GM11168 (cell line): ENCODE data around the gene ST3GAL6.

Source experiments
- in situ Hi-C: fragments of 300-500 bp; cut with MboI; formaldehyde crosslinking; loops from one replicate; pipeline ENCODE4 v1.12.0; 2022; ENCODE audit warnings: low sequenced_read_pairs; ENCODE audit not compliant: unreplicated experiment

ST3GAL6 gene, protein sequence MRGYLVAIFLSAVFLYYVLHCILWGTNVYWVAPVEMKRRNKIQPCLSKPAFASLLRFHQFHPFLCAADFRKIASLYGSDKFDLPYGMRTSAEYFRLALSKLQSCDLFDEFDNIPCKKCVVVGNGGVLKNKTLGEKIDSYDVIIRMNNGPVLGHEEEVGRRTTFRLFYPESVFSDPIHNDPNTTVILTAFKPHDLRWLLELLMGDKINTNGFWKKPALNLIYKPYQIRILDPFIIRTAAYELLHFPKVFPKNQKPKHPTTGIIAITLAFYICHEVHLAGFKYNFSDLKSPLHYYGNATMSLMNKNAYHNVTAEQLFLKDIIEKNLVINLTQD

DNA sequence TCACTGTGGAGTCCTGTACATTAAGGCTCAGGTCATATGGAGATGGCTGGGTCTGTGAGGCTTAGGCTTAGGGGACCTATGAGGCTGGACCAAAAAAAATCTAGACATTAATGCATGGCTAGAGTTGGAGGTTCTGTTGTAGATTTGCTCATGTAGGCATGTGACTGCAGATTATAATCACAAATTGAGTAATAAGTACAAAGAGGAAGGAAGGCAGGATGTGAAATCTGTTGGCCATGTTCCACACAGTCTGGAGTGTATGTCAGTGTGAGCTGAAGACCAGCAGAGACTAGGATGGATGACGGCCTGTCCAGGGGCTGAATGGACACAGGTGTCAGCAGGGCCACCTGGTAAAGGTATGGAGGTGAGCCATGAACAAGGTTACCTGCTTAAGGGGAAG, at the start of gene ST3GAL6:
TSS of gene ST3GAL6 (plus strand) at position 265 of the 400 bp plus-strand sequence. CDS start 5,101 bp downstream, outside the sequence.
- in situ Hi-C loops: no loop called here

DNA sequence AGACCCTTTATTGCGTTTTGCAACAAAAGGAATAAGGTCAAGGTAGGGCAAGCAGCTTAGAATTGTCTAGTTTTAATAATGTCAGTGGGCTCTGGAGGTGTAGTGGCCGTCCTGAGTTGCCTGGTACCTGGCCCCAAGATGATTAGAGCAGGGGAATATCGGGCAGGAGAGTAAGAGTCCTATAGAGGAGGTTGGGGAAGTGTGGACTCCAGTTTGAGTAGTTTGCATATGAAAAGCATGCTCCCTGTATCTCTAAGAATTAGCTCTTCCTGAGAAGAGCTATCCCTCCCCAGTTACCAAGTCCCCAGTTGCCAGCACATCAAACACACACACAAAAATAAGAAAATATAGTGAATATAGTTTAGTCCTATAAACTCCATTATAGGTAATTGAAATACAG, 49.2 kb upstream of the ST3GAL6 start:
- in situ Hi-C loops: no loop called here

DNA sequence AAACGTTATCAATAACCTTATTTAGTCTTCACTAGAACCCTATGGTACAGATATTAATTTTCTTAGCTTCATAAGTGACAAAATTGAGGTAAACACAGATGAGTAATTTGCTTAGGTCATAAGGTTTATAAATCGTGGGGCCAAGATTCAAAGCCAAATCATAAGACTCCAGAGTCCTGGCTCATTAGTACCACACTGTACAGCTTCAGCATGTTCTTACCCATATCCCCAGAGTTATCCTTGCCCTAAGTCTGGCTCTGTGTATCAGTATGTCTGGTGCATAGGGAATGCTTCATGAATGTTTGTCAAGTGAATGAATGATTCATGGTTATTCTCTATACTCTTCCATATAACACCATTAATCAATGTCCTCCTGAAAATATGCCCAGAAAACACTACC, 45.6 kb upstream of the ST3GAL6 start:
- in situ Hi-C loops: no loop called here

DNA sequence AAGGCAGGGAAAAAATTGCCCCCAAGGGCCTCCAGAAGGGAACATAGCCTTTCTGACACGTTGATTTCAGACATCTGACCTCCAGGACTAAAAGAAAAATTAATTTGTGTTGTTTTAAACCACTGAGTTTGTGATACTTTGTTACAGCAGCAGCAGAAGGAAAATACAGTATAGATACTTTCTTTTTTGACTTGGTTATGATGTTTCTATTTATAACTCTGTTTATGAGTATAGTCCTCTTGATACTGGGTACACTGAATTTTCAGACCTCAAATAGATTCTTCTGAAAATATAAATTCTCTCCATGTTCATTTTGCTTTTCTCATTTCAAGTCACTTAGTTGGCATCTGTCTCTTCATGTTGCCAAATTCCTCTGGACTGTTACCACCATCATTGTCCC, 44.4 kb upstream of the ST3GAL6 start:
- in situ Hi-C loops: no loop called here

DNA sequence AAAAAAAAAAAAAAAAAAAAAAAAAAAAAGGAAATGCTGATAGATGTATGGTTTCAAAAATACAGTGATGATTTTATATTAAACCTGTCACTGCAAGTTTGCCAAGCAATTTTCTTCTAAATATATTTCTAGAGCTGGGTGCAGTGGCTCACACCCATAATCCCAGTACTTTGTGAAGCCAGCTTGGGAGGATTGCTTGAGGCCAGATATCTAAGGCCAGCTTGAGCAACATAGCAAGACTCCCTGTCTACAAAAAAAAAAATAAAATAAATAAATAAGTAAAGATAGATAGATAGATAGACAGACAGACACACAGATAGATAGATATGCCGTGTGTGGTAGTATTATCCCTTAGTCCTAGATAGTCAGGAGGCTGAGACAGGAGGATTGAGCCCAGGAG, 41.4 kb upstream of the ST3GAL6 start:
- in situ Hi-C loops: no loop called here

DNA sequence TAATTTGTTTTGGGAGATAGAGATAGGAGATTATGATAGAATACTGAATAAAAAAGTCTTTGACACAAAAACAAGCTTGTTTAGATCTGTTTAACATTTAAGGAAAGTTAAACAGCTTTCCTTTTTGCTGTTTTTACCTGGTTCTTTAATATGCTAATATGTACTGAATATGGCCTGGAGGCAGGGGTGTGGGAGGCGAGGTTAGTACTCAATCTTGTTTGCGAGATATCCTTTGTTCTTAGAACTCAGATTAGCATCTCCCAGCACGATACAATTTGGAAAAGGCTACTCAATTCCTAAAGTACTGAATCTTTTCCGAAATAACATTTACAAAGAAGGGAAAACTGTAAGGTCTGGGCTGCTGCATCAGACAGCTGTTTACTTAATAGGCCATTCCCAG, 40.8 kb upstream of the ST3GAL6 start:
- in situ Hi-C loops: no loop called here

DNA sequence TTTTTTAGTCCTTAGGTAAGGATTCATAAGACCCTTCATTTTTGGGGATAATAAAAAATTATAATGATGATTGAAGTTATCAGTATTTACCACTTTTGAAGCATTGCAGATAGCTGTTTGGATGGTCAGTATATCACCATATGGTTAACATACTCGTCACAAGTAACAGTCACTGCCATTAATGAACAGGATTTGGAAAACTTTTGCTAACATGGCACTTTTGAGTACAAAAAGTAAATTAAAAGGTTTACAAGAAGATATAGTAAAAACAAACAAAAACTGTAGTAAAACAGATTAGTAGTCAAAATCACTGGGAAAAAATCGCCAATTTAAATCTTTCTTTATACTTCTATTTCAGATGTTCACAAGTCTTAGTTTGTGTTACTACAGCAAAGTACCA, 37.8 kb upstream of the ST3GAL6 start:
- in situ Hi-C loops: no loop called here

DNA sequence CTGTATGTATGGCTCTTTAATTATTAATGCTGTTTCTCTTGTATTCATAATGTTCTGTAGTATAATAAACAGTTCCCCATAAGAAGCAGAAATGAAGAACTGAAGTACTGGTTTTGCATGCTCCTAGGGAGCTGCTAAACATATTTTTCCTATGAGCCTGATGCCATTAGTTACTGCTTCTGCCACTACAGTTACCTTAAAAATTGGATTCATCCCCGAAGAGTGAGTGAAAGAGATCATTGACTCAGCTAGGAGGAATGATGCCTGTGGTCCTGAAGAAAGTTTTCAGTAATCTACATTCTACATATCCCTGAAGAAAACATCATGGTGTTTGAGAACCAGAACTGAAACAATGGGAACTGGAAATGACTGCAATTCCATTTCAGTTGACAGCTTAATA, 37.1 kb upstream of the ST3GAL6 start:
- in situ Hi-C loops: no loop called here

DNA sequence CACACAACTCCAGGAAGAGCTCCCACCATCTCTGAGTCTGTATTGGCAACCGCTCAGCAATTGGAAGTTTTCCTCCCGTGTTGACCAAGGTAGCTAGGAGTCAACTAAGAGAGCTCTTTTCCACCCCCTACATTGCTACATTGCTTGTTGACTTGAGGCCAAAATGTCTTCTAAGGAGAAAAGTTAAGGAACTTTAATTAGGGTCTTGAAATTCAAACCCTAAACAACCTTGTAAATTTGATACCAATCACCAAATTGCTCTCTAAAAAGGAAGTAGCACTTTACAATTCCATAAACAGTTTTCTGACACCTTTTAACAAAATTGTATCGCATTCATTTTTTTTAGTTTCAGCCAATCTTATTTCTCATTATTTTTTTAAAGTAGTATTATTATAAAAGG, 35.5 kb upstream of the ST3GAL6 start:
- in situ Hi-C loops: no loop called here

DNA sequence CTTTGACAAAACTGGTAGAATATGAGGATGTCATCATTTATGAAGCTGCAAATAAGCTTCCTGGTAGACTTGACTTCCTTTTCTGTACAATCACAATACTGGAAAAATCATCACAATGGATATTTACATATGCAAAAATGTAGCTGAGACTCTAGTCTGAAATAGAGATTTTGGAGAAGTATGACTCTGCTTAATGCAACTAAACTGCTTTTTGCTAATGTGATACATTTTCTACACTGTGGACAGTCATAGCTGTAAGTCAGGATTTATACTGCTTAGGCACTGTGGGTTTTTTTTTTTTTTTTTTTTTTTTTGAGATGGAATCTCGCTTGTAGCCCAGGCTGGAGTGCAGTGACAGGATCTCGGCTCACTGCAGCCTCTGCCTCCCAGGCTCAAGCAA, 34.5 kb upstream of the ST3GAL6 start:
- in situ Hi-C loops: no loop called here

DNA sequence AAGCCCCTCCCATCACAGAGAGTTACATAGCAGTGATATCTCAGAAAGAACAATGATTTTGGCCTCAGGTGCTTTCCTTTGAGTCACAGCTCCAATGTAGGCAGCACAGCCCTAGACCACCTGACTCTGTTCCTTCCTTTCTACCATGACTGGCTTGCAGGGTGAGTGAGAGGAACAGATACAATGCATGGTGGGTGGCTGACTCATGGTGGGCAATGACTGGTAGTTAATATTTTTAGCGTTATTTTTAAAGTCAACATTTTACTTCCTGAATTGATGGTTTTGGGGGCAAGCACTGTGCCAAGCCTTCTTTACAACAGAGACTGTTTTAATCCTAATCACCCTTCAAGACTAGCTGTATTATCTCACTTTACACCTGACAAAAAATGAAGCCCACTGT, 32.8 kb upstream of the ST3GAL6 start:
- in situ Hi-C loops: no loop called here

DNA sequence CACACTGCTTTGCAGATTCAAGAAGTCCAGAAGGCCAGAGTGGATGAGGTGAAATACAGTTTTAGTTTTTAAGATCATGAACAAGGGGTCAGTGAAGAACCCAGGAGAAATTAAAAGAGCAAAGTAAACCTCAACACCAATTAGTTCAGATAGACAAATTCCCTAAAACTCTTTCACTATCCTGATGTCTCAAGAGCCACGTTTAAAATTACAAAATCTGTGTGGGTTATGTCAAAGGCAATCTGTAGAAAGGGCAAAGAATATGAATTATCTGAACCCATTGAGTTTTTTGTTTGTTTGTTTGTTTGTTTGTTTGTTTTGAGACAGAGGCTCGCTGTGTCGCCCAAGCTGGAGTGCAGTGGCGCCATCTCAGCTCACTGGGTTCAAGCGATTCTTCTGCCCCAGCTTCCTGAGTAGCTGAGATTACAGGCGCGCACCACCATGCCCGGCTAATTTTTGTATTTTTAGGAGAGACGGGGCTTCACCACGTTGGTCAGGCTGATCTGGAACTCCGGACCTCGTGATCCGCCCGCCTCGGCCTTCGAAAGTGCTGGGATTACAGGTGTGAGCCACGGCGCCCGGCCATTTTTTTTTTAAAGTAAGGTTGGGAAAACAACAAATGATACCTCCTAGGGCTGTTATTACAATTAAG, 32.1 kb upstream of the ST3GAL6 start:
- in situ Hi-C loops: no loop called here

DNA sequence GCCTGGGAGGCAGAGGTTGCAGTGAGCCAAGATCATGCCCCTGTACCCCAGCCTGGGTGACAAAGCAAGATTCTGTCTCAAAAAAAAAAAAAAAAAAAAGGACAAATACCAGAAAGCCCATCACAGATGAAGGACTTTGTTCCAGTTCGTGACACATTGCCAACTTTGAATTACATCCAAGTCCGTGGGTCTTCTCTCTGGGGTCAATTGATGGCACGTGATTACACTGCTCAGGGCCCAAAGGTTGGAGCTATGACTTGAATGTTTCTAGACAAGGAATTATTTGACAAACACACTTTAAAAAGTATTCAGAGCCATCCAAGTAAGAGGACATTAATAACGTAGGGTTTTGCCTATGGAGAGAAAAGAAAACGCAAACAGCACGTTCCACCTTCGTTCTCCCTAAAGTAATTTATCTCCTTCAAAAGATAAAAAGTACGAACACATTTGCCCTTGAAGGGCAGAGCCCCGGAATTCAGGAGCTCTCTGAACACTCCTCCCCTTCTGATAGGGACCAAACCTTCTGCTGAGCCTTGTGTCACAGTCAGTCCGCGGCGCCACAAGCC, 31.3 kb upstream of the ST3GAL6 start:
- in situ Hi-C loops: no loop called here

DNA sequence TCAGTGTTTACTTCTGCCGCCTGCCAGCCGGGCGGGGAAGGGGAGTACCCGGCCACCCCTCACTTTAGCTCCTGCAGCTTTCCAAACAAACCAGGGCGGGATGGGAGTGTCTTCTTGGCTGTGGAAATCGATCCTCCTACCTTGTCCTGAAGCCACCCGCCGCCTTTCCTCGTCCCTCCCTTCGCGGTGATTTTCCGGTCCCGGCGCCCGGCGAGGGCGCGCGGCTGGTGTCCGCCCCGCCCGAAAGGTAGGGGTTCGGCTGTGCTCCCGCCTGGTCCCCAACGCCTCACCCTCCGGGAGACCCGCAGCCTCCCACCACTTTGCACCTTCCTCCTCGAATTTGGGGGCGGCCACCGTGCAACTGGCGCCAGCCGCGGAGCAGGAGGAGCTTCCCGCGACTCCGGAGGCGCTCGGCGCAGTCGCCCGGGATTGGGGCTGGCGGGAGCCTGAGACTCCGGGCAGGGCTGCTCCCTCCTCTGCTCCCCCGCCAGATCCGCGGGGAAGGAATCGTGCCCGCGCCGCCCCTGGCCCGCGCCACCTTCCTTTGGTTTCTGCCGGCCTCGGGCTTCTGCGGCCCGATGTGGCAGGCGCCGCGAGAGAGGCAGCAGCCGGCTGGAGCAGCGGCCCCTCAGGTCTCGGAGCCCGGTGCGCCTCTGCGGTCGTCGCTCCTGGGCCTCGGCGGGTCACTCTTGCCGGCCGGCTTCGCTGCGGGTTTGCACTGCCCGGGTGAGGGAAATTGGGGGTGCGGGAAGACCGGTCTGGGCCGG, 30.7 kb upstream of the ST3GAL6 start:
- in situ Hi-C loops: no loop called here

DNA sequence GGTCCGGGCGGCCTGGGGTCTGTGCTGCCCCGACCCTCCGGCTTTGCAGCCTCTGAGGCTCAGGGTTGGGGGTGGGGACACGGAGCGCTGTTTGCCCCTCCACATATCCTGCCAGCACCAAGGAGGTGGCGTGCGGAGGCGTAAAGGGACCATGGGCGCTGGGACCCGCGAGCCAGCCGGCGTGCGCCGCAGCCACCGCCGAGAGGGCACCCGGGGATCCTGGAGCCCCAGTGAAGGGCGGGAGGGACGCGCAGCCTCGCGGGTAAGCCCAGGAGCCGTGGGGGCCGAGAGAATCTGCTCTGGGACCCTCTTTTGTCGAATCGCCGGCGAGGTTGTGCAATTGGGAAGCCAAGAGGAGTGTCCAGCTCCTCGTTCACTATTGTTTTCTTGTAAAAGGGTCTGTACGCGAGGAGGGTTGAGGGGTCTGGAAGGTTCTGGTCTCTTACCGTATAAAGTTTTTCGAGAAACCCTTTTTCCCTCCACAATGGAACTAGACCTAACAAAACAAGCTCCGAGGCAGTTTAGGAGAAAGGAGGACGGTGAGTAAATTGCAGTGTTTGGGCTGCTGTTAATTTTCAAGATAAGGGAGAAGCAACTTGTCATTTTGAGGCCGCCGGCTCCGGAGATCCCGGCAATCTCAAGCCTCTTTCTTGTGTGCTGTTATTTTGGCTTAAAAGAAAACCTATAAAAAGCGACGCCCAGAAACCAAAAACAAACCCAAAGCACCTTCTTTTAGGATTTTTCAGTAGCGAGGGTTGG, 29.9 kb upstream of the ST3GAL6 start:
- in situ Hi-C loops: no loop called here

DNA sequence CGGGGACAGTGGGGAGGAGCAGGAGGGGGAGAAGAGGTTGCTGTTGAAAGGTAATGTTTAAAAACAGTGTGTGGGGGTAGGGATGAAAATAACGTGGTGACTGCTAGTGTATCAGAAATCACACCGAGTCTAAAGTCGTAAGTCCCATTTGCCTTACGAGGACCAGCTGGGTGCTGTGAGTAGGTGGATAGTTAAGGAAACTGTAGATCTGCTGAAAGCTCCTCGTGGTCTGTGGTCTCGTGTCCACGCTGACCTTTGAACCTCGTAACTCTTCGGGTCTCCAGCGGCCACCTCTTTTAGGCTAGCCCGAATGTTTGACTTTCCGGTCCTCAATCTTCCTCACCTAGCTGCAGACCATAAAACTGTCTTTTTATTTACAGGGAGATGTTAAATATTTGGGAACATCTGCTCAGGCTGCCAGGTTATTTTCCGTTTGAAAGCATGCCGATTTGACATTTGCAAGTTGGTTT, 29.3 kb upstream of the ST3GAL6 start:
- in situ Hi-C loops: no loop called here

DNA sequence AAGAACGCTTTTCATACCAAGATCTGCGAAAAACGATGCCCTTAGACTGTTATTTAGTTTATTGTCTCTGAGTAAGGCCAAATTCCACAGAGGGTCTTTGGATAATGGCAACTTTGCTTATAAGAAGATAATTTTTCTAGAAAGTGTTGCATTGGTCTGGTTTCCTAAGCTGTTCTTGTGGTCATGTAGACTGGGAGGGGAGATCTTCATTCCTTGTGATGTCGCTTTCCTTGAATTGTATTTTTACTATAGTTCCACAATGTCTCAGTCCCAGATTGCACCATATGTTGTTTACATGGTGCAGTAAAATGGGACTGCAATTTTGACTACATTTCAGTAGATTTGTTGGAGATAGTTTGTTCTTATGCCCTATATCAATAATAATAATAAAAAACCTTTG, 28.8 kb upstream of the ST3GAL6 start:
- in situ Hi-C loops: no loop called here

DNA sequence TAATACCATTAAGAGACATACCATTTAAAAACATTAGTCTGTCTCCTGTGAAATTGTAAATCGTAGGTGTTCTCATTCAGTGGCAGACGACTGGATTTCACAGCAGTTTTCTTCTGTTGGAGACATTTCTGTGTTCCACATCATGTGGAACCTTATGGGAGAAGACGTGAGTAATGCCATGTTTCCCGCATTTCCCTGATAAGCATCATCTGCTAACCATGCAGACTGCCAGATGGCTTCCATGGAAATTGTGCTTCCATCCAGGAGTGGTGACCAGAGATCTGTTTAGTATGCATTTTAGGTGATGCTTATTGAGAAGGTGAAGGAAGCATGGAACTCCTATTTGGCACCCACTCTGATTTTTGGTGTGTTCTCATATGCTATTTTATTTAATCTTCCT, 28.4 kb upstream of the ST3GAL6 start:
- in situ Hi-C loops: no loop called here

DNA sequence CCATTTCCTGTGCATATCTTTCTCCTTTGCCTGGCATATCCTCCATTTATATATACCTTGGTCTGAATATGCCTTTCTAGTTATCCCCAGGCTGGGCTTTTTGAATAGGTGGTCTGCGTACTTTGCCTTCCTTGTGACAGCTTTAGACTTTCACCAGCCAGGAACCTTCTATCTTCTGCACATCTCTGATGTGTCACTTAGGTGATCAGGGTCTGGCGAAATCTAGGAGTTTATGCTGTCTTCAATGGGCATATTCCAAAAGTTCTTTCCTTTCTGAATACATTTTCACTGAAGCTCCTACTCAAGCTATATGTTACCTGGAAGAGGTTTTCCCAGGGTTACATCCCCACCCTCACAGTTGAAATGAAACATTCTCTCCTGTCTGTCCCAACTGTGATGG, 27.8 kb upstream of the ST3GAL6 start:
- in situ Hi-C loops: no loop called here

DNA sequence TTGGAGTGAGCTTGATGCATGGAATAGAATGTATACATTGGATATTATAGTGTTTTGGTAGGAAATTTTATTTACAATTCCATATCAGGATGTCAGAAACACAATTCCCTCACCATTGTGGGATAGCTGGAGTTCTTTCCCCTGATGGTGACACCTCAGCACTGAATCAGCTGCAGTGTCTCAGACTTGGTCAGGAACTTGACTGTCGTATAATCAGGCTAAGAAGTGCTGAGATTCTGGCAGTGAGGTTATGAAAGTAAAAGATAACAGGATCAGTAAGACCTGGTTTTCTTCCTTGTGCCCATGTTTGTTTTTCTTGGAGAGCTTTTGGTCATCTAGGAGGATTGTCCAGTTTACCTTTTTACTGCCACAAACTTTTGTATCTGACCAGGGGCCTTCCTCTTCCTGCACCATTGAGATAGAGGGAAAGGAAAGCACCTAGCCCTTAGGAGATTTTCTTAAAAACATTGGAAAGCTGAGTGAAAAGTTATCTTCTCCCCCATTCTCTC, 27.3 kb upstream of the ST3GAL6 start:
- in situ Hi-C loops: no loop called here
